ENCODE measurements around the gene TIPRL.
"Not testable (repeated sequence)": the region's sequence is repeated elsewhere in the genome, so short reads cannot be mapped to it uniquely, and the experiment has no call there.

Gene TIPRL

DNA sequence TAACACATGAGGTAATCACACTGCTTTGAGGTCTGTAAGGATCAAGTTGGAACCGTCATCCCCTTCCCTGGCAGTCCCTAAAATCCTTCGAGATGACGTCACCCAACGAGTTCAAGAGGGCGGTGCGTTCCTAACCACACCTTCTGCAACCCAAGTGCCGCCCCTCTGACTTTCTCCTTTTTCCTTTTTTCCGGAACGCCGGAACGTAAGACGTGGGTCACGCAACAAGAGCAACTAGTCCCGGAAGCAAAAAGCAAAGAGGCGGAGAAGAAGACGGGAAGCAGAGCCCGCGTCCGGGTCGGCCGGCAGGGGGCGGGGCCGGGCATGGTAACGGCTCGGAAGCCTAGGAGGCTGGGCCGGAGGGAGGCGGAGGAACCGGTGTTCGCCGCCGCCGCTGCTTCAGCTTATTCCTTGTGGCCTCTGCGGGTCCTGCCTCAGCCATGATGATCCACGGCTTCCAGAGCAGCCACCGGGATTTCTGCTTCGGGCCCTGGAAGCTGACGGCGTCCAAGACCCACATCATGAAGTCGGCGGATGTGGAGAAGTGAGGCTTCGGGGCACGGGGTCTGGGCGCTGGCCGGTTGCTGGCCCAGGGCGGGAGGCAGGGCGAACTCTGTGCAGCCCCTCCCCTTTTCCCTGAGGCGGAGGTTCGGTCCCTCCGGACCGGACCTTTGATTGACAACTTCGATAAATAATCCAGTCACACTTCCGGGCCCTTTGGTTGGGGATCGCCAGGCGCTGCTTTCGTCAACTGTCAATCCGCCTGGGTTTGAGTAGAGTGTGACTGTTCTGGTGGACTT is at the start of gene TIPRL:
Gene TIPRL (plus strand): TSS at position 325 of the 800 bp plus-strand sequence. CDS start 116 bp downstream, at position 441.
- peak; percentile 95 for DNase-seq

DNA sequence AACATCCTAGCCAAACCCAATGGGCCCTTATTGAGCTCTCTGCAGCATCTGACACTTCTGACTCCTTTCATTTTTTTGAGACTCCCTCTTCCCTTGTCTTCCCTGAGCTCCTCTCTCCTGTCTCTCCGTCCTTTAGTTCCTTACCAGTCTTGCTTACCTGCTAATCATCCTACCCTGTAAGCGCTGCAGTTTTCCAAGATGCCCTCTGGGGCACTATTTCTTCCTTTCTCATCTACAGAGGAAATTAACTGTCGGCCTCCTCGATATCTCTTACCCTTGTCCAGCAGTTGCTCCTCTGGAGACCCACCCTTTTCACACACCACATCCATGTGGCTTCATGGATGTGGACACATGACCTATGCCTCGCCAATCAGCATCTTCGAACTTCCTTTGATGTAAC is 48.8 kb upstream of the TIPRL start:
- DNase-seq: no peak

DNA sequence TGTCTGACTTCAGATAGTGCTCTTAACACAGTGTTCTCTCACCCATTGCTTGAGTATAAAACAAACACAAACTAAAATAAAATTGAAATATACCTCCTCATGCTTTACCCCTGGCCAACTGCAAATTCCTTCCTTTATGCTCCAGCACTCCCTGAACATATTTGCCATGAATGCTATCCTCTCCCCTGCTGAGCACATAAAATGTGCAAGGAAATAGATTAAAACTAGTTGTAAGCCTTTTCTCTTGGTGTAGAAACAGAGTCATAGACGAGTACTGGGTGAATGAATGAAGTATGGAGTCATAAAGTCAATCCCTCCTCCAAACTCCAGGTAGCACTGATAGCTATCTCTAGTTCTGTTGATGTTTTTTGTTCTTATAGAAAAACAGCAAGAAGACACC is 44.6 kb upstream of the TIPRL start:
- DNase-seq: no peak

GRCh38 chr1:168134642-168135041 is 44.1 kb upstream of the TIPRL start:
- no peak for DNase-seq

- no peak for DNase-seq
Measured at GRCh38 chr1:168135116-168135920, 43.4 kb upstream of the TIPRL start.

DNA sequence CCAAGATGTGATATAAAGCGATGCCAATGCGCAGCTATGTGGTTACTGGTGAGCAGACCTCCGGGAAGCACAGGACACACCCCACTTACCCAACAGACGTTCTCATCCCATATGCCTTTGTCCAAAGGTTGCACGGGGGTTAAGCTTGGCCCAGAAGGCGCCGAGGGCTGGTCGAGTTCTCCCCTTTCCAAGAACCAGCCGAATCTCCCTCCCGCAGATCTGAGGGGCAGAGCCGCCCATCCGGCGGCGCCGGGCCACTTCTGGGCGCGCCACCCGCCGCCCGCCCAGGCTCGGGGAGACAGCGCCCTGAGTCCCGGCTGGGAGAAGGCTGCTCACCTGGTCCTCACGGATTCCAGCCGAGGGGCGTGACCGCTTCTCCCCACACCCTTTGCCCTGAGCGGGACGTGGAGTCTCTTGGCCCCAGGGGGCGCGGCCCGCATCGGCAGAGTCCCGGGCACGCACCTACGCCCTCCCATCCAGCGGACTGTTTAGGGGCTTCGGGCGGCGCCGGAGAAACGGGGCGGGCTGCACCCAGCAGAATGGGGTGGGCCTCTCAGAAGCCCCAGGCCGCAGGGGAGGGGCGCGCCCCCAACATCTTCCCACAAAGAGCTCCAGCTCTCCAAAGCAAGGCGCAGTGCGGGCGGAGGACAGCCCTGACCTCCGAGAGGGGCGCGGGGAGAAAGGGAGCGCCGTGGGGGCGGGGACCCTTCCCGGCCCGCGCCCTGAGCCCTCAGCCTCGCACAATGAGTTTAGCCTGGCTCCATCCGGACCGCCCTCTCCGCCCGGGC is 42.6 kb upstream of the TIPRL start:
- no peak for DNase-seq

- DNase-seq: peak; percentile 23
Measured at GRCh38 chr1:168136709-168137514, 41.9 kb upstream of the TIPRL start, which contains the start of gene GPR161. Gene GPR161 (minus strand): TSS chr1:168136930. CDS start chr1:168104850, 32,080 bp downstream.

DNA sequence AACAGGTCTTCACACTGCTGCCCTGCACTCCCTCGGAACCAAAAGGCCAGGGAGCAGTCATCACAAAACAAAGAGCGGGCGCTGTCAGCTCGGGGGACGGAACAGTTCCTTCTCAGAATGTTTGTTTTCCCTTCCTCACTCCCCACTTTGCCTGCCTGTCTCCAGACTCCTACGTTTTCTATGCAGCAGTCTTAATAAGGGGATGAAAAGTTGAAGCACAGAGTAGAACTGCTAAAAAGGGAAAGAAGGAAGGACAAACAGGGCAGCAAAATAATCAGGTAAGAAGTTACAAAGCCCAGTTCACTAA is 41.3 kb upstream of the TIPRL start:
- no peak for DNase-seq

- DNase-seq: no peak
Measured at GRCh38 chr1:168138134-168138533, 40.6 kb upstream of the TIPRL start.

DNA sequence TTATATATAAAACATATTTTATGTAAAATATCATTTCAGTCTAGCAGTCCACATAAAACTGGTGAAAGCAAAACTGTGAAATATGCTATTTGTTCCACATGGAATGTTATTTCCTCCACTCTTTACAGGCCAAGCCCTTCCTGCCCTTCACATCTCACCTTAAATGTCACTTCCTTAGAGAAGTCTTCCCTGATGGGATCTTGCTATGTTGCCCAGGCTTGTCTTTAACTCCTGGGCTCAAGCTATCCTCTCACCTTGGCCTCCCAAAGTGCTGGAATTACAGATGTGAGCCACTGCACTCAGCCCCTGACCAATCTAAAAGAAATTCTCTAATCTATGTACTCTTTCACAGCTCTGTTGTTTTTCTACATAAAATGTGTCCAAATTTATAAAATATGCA is 39.7 kb upstream of the TIPRL start:
- DNase-seq: no peak

DNA sequence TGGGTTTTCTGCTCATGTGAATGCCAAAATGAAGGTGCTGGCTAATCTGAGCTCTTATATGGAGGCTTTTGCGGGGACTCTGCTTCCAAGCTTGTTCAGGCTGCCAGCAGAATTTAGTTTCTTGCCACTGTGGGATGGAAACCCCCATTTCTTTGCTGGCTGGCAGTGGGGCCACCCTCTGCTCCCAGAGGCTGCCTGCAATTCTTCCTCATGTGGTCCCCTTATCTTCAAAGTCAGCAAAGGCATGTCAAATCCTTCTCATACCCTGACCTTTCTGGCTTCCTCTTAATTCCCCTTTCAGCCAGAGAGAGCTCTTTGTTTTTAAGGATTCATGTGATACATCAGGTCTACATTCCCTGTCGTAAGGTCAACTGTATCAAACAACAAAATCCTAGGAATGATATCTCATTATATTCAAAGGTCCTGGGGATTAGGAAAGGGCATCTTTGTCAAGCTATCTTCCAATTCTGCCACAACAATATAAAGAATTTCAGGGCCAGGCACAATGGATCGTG is 36.8 kb upstream of the TIPRL start:
- DNase-seq: no peak

GRCh38 chr1:168145184-168146159 is 33.3 kb upstream of the TIPRL start:
- DNase-seq: peak; percentile 84

DNA sequence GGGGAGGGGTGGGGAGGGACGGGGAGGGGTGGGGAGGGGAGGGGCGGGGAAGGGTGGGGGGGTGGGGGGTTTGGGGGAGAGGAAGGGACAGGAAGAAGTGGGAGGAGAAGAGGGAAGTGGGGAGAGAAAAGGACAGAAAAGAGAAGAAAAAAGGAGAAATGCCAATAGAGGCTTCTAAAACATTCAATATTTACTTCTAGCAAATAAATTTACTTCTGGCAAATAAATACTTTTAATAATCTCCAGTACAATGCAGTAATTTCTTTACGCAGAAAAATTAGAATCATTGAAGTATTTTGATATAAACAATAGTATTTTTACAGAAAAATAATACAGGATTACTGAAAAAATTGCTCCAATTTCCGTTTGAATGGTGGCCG is 32.6 kb upstream of the TIPRL start:
- no peak for DNase-seq

GRCh38 chr1:168146626-168147025 is 32.1 kb upstream of the TIPRL start:
- no peak for DNase-seq

- no peak for DNase-seq
Measured at GRCh38 chr1:168148916-168149315, 29.8 kb upstream of the TIPRL start.

DNA sequence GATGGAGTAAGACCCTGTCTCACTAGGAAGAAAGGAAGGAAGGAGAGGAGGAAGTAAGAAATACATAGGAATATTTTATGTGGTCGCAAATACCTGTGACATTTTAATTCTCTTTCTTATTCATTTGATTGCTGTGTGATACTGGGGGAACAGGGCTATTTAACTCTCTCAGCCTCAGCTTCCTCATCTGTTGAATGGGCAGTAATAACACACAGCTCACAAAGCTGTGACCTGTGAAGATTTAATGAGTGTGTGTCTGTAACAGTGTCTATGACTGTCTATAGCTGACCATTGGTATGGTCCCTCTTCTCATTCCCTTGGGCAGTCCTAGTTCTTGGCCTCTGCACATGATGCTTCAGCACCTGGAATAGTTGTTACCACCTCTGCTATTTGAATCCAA is 28.5 kb upstream of the TIPRL start:
- no peak for DNase-seq

GRCh38 chr1:168151935-168152334 is 26.8 kb upstream of the TIPRL start:
- DNase-seq: no peak

DNA sequence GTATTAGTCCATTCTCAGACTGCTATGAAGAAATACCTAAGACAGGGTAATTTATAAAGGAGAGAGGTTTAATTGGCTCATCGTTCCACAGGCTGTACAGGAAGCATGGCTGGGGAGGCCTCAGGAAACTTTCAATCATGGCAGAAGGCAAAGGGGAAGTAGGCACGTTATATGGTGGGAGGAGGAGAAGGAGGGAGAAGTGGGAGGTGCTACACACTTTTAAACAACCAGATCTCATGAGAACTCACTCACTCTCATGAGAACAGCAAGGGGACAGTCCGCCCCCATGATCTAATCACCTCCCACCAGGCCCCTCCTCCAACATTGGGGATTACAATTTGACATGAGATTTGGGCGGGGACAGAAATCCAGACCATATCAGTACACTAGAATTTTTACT is 24.1 kb upstream of the TIPRL start:
- not testable (repeated sequence) for DNase-seq

DNA sequence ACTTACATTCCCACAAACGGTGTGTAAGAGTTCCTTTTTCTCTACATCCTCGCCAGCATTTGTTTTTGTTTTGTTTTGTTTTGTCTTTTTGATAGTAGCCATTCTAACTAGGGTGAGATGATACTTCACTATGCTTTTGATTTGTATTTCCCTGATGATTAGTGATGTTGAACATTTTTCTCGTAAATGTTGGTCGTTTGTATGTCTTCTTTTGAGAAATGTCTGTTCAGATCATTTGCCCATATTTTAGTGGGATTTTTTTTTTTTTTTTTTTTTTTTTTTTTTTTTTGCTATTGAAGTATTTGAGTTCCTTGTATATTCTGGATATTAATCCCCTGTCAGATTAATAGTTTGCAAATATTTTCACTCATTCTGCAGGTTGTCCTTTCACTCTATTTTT is 22.9 kb upstream of the TIPRL start:
- DNase-seq: no peak

DNA sequence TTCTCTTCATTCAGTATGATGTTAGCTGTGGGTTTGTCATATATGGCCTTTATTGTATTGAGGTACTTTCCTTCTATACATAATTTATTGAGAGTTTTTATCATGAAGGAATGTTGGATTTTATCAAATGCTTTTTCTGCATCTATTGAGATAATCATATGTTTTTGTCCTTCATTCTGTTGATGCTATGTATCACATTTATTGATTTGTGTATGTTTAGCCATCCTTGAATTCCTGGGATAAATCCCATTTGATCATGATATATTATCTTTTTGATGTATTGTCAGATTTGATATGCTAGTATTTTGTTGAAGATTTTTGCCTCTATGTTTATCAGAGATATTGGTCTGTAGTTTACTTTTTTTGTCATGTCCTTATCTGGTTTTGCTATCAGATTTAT is 21.1 kb upstream of the TIPRL start:
- DNase-seq: no peak

GRCh38 chr1:168159251-168159650 is 19.5 kb upstream of the TIPRL start:
- no peak for DNase-seq

All from CD4-positive, alpha-beta T cell treated with Interleukin-10 for 1 hour (primary cell).